HG02610 (cell line): ENCODE data around the gene DHRS11.

Experiments
- ATAC-seq: cut with Tn5 transposase; IDR thresholded peaks from one replicate; pipeline ENCODE4 v1.9.1; 2021; ENCODE audit warnings: mild to moderate bottlenecking, moderate library complexity; ENCODE audit not compliant: unreplicated experiment

Gene DHRS11

DNA sequence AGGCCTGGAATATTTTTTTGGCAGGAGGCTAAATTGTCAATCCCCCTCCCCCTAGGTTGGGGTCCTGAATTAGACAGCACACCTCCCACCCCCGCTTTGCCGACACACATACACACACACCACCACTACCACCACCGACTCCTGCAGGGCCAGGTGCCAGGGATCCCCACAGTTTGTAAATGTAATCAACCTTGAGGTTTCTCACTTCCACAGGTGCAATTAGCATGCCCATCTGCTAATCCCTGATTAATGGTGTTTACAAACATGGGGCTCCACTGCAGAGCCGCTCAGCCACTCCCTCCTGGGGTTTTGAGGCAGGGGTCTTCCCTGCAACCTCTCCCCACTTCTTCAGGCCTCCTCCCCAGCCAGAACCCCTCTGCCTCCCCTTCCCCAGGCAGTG lies 21.5 kb downstream of the DHRS11 start:
- no peak for ATAC-seq

DNA sequence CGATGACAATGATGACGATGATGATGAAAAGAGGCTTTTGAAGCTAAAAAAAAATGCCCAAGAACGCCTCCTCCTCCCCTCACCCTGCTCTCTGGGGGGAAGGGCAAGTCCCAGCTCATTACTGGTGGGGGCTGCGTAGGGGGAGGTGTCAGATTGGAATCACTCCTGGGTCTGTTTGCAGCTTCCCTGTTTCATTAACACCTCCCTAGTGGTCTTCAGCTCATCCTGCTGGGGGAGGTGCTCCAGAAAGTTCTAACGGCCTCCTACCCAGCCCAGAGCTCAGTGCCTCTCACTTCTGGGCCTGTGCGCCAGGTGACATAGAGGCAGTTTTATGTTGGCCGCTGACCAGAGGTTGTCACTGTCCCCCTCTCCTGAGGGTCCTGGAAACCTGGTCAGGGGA lies 22.4 kb downstream of the DHRS11 start:
- no peak for ATAC-seq

DNA sequence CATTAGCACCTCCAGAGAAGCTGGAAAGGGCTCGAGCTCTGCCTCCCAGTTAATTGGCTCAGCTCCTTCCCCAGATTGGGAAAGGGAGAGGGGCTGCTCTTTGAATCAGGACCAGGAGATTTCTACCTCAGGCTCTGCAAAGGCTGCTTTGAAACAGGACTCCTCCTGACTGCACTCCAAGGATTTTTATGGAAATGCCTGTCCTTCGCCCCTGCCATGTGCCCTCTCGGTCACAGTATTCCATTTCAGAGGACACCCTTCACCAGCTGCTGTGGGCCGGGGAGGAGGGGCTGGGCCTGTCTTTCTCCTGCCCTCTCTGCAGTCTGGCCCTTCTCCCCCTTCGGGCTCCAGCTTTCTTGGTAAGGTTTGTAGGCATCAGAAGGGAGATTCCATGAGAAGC lies 23.3 kb downstream of the DHRS11 start:
- no peak for ATAC-seq

DNA sequence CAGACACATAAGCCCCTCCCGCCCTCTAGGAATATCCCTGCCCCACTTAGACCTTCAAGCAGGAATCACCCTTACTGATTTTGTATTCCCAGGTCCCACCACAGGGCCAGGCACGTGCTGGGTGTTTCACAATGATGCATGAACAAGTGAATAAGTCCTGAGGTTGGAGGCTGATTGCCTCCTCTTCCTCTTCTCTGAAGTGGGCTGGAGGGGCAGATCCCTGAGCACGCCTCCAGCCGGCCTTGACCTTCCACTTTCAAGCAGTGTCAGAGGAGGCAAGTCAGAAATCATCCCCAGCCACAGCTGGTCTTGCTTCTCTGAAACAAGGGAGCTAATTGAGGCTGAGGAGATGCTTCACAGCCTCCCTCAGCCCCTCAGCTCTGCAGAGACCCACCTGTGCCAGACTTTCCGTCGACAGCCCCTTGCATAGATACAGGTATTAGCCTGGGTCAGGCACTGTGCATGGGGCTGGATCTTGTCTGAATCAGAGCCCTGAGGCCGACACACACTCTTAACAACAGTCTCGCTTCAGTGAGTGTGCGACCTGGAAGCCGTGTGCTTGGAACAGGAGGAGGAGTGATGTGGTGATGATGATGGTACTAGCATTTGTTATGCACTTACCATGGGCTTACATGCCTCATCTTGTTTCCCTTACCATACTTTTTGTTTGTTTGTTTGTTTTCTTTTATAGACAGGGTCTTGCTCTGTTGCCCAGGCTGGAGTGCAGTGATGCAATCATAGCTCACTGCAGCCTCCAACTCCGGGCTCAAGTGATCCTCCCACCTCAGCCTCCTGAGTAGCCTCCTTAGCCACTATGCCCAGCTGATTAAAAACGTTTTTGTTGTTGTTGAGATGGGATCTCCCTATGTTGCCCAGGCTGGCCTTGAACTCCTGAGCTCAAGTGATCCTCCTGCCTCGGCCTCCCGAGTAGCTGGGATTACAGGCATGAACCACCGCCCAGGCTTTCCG lies 24.7 kb downstream of the DHRS11 start:
- no peak for ATAC-seq

DNA sequence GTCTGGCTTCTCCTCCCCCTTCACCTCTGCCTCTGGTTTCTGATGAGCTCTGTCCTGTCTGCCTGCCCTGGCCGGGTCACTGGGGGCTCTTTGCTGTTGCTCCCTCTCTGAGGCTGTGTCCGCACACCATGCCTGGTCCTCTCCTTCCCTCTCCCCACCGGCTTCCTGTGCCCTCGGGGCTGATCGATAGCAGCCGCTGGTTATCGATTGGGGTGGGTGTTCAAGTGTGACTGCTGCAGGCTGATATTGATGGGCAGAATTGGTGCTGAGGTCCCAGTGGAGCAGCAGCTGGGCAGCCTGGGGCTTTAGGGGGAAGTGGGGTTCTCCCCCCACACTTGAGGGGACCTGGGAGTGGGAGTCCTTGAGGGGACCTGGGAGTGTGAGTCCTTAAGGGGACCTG lies 26.1 kb downstream of the DHRS11 start:
- ATAC-seq = no peak

DNA sequence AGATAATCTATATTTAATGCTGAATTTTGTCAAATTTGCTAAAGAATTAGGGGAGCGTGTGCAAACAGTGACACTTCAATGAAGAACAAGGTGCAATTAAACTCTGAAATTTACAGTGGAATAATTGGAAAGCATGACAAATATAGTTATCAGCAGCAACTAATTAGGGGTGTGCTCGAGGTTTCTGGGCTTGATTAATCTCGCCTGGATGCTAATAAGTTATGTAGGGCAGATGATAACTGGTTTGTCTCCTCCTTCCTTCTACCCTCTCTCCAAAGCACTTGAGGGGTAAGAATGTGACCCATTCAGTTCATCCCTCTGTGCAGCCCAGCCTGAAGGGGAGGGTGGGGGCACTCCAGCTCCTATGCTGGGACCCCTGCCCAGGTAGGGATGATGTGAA lies 31.6 kb downstream of the DHRS11 start:
- no peak for ATAC-seq

DNA sequence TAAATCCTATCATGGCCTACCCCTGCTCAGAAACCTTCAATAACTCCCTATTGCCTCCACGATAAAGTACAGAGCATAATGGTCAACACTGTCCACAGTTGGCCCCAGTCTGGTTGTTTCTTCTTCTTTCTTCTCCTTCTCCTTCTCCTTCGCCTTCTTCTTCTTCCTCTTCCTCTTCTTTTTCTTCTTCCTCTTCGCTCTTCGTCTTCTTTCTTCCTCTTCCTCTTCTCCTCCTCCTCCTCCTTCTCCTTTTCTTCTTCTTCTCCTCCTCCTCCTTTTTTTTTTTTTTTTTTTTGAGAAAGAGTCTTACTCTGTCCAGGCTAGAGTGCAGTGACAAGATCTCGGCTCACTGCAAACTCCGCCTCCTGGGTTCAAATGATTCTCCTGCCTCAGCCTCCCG lies 33.5 kb downstream of the DHRS11 start:
- ATAC-seq = no peak

DNA sequence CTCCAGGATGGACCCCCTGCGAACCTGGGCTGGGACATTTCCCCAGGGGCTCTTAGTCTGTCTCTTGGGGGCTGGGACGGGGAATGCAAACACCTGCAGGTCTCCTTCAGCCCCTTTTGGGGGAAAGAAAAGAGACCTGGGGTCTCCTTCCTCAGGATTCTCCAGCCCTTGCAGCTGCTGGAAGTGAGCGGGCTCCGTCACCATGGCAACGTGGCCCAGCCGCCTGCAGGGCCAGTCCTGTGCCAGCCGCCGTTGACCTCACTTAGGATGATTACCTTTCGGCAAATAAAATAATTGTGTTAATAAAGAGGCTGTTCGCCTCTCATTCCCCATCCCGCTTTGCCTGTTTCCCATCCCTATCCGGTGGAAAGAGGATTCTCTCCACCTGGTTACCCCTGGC lies 35.4 kb downstream of the DHRS11 start:
- ATAC-seq = no peak

DNA sequence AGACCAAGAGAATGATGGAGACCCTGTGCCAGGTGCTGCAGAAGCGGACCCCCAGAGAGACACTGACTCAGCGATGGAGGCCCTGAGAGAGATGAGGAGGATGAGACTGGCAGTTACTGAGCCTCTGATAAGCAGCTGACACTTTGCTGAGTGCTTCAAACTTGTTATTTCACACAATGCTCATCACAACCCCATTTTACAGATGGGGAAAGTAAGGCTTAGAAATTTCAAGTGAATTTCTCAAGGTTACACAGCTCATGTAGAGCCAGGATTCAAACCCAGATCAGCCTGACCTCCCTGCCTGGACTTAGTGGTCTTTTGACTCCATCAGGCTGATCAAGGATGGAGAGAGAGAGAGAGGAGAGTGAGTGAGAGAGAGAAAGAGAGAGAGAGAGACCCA lies 36.9 kb downstream of the DHRS11 start:
- ATAC-seq = no peak

DNA sequence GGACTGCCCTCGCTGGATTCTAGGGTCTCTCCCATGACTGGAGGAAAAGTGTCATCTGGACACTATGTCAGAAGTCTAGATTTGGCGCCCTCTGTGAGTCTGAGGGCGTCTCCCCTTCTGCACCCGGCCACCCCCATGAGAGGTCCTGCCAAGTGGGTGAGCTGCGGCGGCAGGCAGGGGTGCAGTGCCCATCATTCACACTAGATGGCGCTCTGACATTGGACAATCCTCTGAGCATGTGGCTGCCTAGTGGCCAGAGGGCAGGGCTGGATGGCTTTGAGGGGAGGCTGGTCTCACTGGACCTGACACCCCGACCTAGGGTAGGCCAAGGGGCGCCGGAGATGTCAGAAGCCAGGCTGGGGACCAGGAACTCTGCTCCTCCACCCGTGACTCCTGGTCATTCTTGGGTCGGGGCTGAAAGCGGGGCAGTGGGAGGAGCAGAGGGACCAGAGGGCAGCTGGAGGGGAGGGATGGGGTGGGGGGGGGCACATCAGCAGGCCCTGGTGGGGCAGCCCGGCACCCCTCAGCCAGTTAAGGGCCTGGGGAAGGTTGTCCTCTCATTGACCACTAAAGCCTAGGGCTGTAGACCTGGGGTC lies 37.7 kb downstream of the DHRS11 start:
- no peak for ATAC-seq

DNA sequence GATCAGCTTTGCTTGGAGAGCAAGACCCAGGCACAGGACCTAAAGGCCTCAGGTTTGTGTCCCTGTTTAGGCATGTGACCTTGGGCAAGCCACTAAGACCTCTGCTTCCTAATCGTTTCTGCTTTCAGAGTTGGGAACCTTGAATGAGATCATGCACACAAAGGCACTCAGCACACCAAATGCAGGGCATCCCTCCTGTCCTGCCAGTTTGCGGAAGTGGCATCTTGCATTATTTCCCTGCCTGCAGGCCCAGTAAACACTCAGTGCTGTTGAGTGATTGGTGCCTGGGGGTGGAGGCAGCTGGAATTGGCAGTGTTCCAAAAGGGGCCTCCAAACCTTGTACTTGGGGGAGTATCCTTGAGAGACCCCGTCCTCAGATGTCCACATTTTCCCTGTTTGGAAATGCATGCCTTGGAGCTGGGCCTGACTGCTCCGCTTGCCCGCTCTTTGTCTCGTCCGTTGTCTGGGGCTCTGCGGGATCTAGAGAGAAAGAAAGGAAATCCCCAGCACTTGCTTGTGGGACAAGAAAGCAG lies 38.4 kb downstream of the DHRS11 start:
- no peak for ATAC-seq

DNA sequence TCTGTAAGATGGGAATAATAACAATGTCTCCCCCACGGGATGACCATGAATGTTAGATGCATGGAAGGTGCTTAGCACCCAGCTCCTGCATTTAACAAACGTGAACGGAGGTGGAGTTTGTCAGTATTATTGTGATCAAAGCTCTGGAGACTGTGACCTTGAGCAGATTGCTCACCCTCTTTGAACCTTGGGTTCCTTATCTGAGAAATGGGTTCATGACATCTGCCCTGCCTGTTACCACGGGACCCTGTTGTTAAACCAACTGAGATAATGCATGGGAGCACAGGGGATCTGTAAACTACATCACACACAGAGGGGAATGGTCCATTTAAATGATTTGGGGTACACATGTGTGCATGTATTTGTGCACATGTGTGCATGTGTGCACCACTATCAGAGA lies 39.3 kb downstream of the DHRS11 start:
- no peak for ATAC-seq

DNA sequence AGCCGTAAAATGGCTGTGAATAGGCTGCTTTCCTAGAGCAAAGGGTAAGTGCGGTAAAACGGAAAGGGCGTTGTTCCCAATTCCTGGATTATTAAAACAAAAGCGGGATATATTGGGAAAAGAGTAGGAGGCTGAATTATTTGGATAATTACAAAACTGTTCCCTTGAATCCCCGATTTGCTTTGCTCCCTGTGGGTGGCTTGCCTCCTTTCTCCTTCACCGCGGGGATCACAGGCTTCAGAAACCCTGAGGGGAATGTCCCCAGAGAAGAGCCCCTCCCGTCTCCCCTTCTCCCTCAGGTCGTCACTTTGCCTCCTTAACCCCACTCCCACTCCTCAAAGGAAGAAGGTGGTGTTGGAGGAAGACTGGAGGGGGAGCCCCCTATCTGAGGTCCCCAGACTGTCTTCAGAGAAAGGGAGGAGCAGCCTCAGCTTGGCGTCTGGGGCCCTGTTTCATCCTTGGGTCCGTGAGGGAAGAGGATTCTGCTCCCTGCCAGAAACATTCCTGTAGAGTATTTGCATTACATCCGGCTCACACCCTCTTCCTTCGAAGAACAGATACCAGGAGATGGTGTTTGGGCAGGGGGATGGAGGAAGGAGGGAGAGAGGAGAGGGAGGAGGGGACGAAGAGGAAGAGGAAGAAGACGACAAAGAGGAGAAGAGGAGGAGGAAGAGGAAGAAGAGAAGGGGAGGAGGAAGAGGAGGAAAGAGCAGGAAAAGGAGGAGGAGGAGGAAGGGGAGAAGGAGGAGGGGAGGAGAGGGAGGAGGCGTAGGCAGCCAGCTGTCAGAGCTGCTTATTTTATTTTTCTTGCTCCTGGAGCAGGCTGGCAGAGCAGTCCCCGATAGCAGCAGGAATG lies 41.5 kb downstream of the DHRS11 start:
- no peak for ATAC-seq

DNA sequence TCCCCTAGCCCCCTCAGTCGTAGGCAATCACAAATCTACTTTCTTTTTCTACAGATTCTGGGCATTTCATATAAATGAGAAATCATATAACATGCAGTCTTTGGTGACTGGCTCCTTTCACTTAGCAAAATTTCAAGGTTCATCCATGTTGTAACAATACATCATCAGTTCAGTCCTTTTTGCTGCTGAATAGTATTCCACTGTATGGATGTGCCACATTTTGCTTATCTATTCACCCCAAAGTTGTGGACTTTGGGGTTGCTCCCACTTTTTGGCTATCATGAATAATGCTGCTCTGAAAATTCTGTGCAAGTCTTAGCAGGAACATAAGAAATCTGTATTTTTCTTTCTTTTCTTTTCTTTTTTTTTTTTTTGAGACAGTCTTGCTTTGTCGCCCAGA lies 48.7 kb downstream of the DHRS11 start:
- ATAC-seq = no peak

DNA sequence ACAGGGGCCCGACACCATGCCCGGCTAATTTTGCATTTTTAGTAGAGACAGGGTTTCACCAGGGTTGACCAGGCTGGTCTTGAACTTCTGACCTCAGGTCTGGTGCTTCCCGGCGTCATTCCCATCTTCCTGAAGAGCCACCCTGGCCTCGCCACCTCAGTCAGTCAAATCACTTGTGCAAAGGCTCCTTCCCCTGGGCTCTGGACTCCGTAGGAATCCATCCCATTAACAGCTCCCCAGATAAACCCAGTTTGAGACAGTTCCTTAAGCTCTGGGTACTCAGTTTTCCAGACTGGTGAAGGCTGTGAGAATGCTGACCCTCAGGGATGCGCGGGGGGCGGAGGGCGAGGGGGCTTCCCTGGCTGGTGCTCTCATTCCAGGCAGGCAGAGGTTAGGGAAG lies 49.2 kb downstream of the DHRS11 start:
- ATAC-seq = no peak

DNA sequence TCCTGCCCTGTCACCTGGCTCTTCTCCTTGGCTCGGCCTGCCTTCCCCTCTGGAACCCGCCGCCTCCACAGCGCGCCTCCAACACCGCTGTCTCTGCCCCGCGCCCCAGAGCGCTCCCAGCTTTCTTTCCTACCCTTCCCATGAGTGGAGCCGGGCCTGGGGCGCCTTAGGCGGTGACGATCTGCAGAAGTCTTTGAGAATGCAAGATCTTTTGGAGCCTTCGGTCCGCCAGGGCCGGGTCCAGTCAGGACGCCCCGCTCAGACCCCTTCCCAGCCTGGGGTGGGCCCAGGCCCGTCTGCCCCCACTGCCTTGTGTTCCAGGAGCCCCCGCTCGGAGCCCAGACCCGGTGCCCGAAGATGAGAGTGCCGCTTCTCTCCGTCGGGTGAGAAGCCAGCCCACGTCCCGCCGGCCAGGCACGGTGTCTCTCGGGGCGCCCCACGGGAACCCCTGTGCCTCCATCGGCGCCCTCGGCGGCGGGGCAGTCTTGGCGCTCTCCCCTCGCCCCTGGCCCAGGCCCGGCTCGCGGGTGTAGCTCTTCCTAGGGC lies 49.7 kb downstream of the DHRS11 start:
- ATAC-seq = no peak

DNA sequence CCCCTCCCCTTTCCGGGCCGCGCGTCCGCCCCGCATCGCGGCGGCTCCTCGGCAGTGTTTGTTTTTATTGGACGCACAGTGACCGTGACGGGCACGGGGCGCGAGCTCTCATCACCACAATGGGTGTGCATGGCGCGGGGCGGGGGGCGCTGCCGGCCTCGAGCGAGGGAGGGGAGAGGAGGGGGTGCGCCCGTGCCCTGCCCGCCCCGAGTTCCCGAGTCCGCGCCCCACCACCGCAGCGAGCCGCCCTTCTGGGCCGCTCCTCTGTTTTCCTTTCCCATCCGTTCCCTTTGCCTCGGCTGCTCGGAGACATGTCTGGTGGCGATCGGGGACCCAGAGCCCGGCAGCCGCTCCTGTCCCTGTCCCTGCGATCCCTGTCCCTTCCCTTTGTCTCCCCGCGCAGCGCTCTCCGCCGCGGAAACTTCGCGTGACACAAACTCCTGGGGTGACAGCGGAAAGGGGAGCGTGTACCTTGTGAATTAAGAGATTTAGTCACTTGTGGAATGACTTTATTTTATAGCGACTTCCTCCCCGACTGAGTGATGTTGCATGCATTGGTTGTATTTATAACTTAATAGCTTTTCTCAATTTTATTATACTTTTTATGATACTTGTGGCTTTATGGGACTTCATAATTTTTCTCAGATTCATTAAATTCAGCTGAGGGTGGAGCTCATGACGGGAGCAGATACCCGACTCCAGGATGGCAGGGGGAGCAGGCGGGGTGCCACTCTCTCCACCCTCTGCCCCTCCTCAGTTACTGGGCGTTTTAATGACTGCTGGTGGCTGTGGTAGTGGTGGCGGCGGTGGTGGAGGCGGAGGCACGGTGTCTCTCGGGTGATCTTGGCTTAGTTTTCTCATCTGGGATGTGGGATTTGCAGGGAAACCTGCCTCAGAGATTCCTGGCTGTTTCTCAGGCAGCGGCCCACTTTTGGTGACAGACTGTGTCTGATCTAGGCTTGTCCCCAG lies 50.5 kb downstream of the DHRS11 start:
- ATAC-seq = no peak

DNA sequence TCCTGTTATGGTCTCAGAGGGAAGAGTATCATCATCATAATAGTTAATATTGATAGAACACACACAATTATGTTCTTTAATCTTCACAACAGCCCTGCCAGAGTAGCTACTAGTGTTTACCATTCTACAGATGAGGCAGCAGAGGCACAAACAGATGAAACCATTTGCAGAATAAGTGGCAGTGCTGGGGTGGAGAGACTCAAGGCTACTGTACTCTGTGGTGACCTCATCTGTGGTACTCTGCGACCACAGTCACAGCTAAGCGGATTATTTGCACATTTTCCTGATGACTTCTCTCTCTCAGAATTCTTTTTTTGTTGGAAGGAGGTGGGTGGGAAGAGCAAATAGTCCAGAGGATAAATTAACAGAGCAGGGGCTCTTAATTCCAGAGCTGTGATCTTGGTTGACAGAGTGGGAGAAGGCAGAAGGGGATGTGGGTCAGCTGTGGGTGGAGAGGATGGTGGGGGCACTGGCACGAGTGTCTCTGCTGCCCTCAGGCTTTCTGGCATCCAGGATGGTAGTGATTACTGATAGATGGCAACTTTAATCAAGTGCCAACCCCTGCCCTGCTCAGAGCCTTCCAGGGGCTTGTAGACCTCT lies 51.5 kb downstream of the DHRS11 start:
- ATAC-seq = no peak

DNA sequence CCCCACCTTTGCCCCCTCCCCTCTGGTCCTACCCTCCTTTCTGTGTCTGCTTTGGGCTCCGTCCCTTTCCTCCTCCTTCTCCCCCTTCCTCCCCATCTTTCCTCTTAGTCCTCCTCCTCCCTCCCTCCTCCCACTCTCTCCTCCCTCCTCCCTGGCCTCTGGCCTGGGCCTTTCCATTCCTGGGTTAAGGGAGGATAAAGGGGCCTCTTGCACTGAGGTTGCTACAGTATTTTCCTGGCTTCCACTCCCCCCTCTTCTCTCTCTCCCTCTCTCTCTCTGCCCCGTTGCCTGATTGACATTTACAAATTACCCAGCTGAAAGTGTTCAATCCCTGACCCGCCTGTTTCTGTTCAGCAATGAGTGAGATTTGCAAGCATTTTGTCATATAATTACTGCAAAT lies 53.7 kb downstream of the DHRS11 start:
- ATAC-seq = no peak
